K562 (cell line): ENCODE measurements around the gene ATP23. TPM values are rescaled to one million over a fixed set of nuclear protein-coding genes. Genes with fewer than 3 reads are reported as not detected.

Experiments used
- ATAC-seq: fragments of 200-7000 bp; cut with Tn5 transposase; 3 replicates; pipeline ENCODE4 v1.9.1; 2020; ENCODE audit warnings: moderate library complexity
- BruUV-seq: library from RNA; stranded (reverse); fragments of 400-500 nt; replicated peaks from 2 replicates; lab custom pipeline; 2021; lab: Mats Ljungman, UMichigan
- CTCF ChIA-PET: fragments of 300-600 bp; formaldehyde crosslinking; extraction: SDS; loops from one replicate; lab custom pipeline; 2021; ENCODE audit warnings: low intra/inter-chr PET ratio; lab: Yijun Ruan, JAX
- POLR2A ChIA-PET: fragments of 300-600, 350-650 bp; sonication (Branson Sonifier 250); formaldehyde crosslinking; extraction: SDS; loops from one replicate; lab custom pipeline; 2021; ENCODE audit warnings: antibody characterized with exemption, inconsistent platforms; lab: Yijun Ruan, JAX
- DNase-seq, 4 experiments: peaks; one replicate each; pipeline versions ENCODE4 v3.0.0 to v3.0.0-alpha.2; 2011 to 2018; ENCODE audit warnings: low spot score in 3 of 4, mixed read lengths in 3 of 4; ENCODE audit errors: extremely low read depth in 1 of 4
- FAIRE-seq: peaks from 2 replicates; lab custom pipeline; 2011; peaks lifted over from hg19 to GRCh38; lab: Jason Lieb, UNC
- H2AFZ ChIP-seq: 2 replicates; pipeline ENCODE4 v1.6.0; 2011; ENCODE audit warnings: low read depth, low read length, control low read depth, inconsistent platforms
- H3K27ac ChIP-seq: fragments of 200-600 bp; 3 replicates; pipeline ENCODE4 v1.8.0; 2011; ENCODE audit warnings: low read depth, mild to moderate bottlenecking, control low read depth, inconsistent platforms, low read length, moderate library complexity, mixed read lengths; ENCODE audit errors: extremely low read depth
- H3K27me3 ChIP-seq, 2 experiments: fragments of 300-600 bp in 1 of 2; 2 replicates in 1 of 2; 3 replicates in 1 of 2; pipeline versions ENCODE4 v1.6.0 to v1.8.0; 2011; ENCODE audit warnings: inconsistent platforms in 2 of 2, low read length in 2 of 2, mild to moderate bottlenecking in 1 of 2, mixed read lengths in 1 of 2, moderate library complexity in 1 of 2; ENCODE audit not compliant: control insufficient read depth in 2 of 2, insufficient read depth in 2 of 2
- H3K36me3 ChIP-seq: fragments of 300-600 bp; 3 replicates; pipeline ENCODE4 v1.8.0; 2011; ENCODE audit warnings: mild to moderate bottlenecking, low read length, inconsistent platforms; ENCODE audit not compliant: control insufficient read depth, insufficient read depth
- H3K4me1 ChIP-seq, 2 experiments: fragments of 200-600 bp in 1 of 2; replicated peaks in 1 of 2; 2 replicates in 1 of 2; 3 replicates in 1 of 2; pipeline versions ENCODE4 v1.5.1 to v1.8.0; 2011; ENCODE audit warnings: inconsistent platforms in 2 of 2, low read length in 2 of 2, mild to moderate bottlenecking in 1 of 2, mixed read lengths in 1 of 2, moderate library complexity in 1 of 2; ENCODE audit not compliant: control insufficient read depth in 2 of 2, insufficient read depth in 2 of 2
- H3K4me2 ChIP-seq: 2 replicates; pipeline ENCODE4 v1.6.1; 2011; ENCODE audit warnings: low read length, control low read depth, inconsistent platforms, mixed read lengths; ENCODE audit not compliant: insufficient read depth
- H3K4me3 ChIP-seq: fragments of 200-600 bp; sonication (generic), shearing (Covaris generic); 2 replicates; pipeline ENCODE4 v1.5.1; 2016; ENCODE audit warnings: control low read depth, inconsistent platforms
- H3K79me2 ChIP-seq: fragments of 200-600 bp; 3 replicates; pipeline ENCODE4 v1.8.0; 2011; ENCODE audit warnings: low read length, inconsistent platforms; ENCODE audit not compliant: control insufficient read depth, insufficient read depth
- H3K9ac ChIP-seq, 2 experiments: 2 replicates each; pipeline versions ENCODE4 v1.6.0 to v1.6.1; 2011; ENCODE audit warnings: low read depth in 2 of 2, low read length in 2 of 2, control low read depth in 1 of 2, inconsistent platforms in 1 of 2, mild to moderate bottlenecking in 1 of 2, mixed read lengths in 1 of 2; ENCODE audit not compliant: insufficient read depth in 1 of 2
- H3K9me1 ChIP-seq: one replicate; pipeline ENCODE4 v1.6.0; 2011; ENCODE audit warnings: inconsistent platforms, mild to moderate bottlenecking, low read length, moderate library complexity; ENCODE audit not compliant: control insufficient read depth, insufficient read depth
- H3K9me3 ChIP-seq: replicated peaks from 2 replicates; pipeline ENCODE4 v1.5.1; 2011; ENCODE audit warnings: low read depth, low read length, inconsistent platforms; ENCODE audit not compliant: control insufficient read depth, insufficient read depth
- H4K20me1 ChIP-seq: replicated peaks from 2 replicates; pipeline ENCODE4 v1.6.1; 2011; ENCODE audit warnings: low read length, inconsistent platforms, mixed read lengths; ENCODE audit not compliant: control insufficient read depth, insufficient read depth
- BDP1 ChIP-seq: IDR thresholded peaks from 3 replicates; pipeline ENCODE4 v1.6.1; 2011; ENCODE audit not compliant: insufficient read length, insufficient read depth
- ELK3 ChIP-seq: fragments of 450-650 bp; formaldehyde crosslinking; IDR thresholded peaks from 2 replicates; pipeline ENCODE4 v1.4.0; 2020; ENCODE audit warnings: mild to moderate bottlenecking
- HNRNPH1 ChIP-seq: fragments of 200-400 bp; formaldehyde crosslinking; optimal IDR thresholded peaks from 2 replicates; pipeline ENCODE3; 2017; ENCODE audit warnings: low read depth, mild to moderate bottlenecking, low read length, moderate library complexity
- L3MBTL2 ChIP-seq: fragments of 450-650 bp; IDR thresholded peaks from 2 replicates; pipeline ENCODE4 v1.6.1; 2016; ENCODE audit warnings: mild to moderate bottlenecking, moderate library complexity
- MAX ChIP-seq: sonication (generic); formaldehyde crosslinking; IDR thresholded peaks from 2 replicates; pipeline ENCODE4 v1.9.0; 2022; ENCODE audit warnings: mild to moderate bottlenecking, missing genetic modification reagents
- MCM3 ChIP-seq: fragments of 450-650 bp; IDR thresholded peaks from 2 replicates; pipeline ENCODE4 v1.6.1; 2016
- PKNOX1 ChIP-seq: fragments of 450-650 bp; IDR thresholded peaks from 2 replicates; pipeline ENCODE4 v1.6.1; 2016
- RBM34 ChIP-seq: fragments of 200-400 bp; formaldehyde crosslinking; IDR thresholded peaks from 2 replicates; pipeline ENCODE4 v1.6.1; 2018; ENCODE audit warnings: low read length, borderline replicate concordance; ENCODE audit not compliant: insufficient read depth
- RCOR1 ChIP-seq, 2 experiments: IDR thresholded peaks; 2 replicates each; pipeline ENCODE4 v1.6.1; 2012; ENCODE audit warnings: low read depth in 2 of 2, low read length in 2 of 2, borderline replicate concordance in 1 of 2, improper control_type of control experiment in 1 of 2
- SRSF7 ChIP-seq: fragments of 200-400 bp; formaldehyde crosslinking; optimal IDR thresholded peaks from 2 replicates; pipeline ENCODE3; 2017; ENCODE audit warnings: mild to moderate bottlenecking, low read depth, low read length
- ZBTB7A ChIP-seq: IDR thresholded peaks from 2 replicates; pipeline ENCODE4 v1.6.1; 2011; ENCODE audit warnings: low read depth, mild to moderate bottlenecking, low read length, moderate library complexity, borderline replicate concordance; ENCODE audit not compliant: control insufficient read depth
- ZNF274 ChIP-seq: IDR thresholded peaks from 2 replicates; pipeline ENCODE4 v1.6.1; 2011; ENCODE audit warnings: low read depth, mild to moderate bottlenecking, low read length, moderate library complexity, borderline replicate concordance
- WGBS: fragments of 100-300 bp; shearing (Covaris generic); methylation state at CpG from one replicate; pipeline ENCODE4 v1.1.6; 2016; ENCODE audit warnings: low coverage, mixed read lengths; ENCODE audit not compliant: insufficient coverage; ENCODE audit errors: missing lambda C conversion rate; 5-methylcytosine and 5-hydroxymethylcytosine counted together
- in situ Hi-C: fragments of 300-500 bp; cut with MboI; formaldehyde crosslinking; loops from 4 replicates; pipeline ENCODE4 v1.15.0; 2018; ENCODE audit warnings: inconsistent platforms, mixed read lengths
- intact Hi-C: fragments of 100-400 bp; cut with micrococcal nuclease; formaldehyde crosslinking; loops from 2 replicates; pipeline ENCODE4 v1.14.2; 2022
- polyA plus RNA-seq, 8 experiments: library from polyadenylated mRNA; depleted of rRNA in 4 of 8; stranded (reverse) in 5 of 8; unstranded in 3 of 8; fragments of >200 nt; fragmentation: Nextera tagmentation in 2 of 8; fragmentation: Illumina TruSeq in 1 of 8; extraction: Ambion mirVana in 2 of 8; extraction: Trizol in 1 of 8; gene quantifications; 2 replicates each; pipeline versions ENCODE4 v1.2.1 to v1.2.3, GENCODE V29; 2011 to 2014; ENCODE audit warnings: inconsistent platforms in 1 of 8, missing spikeins in 1 of 8
- total RNA-seq, 7 experiments: library from RNA; depleted of rRNA in 6 of 7; stranded (reverse); fragments of >200 nt in 6 of 7; fragmentation: Illumina TruSeq in 2 of 7; extraction: Trizol in 2 of 7; gene quantifications; 2 replicates each; pipeline versions ENCODE4 v1.2.1 to v1.2.3, GENCODE V29; 2011 to 2021; ENCODE audit warnings: low replicate concordance in 1 of 7

The ATP23 gene
- total and polyA plus RNA-seq, 9 of the 15 experiments (the other 6 are each of a cell fraction or from before 2014, with no cell fraction given): 8.3 to 53.7 (median 28.5) TPM

- ChIA-PET POLR2A (interaction anchor here (0.6 to 0.7 kb wide), 2 partner anchors 131 to 147 kb away, joined by 3 read pairs; no protein-coding TSS in a partner anchor), CTCF (no interaction called here)
- Histone ChIP-seq H3K4me3 (no peak overlapping the region), H3K27me3 (no peaks in the 10 kb centered on the region), H3K36me3 (peaks cover 72% of the 10 kb centered on the region), H2AFZ (no peak overlapping the region), H3K4me2 (no peak overlapping the region), H3K9ac (no peak overlapping the region), H3K9me1 (no peaks in the 10 kb centered on the region), H3K9me3 (no peaks in the 10 kb centered on the region), H4K20me1 (no peaks in the 10 kb centered on the region), H3K4me1 (no peaks in the 10 kb centered on the region), H3K79me2 (no peaks in the 10 kb centered on the region), H3K27ac (no peak overlapping the region)
- WGBS: 93% methylated on average over 1 of the region's 1 CpG
- no TSS peak for BruUV-seq
- in situ Hi-C loops (no loop called here), intact Hi-C loops (no loop called here)
- DNase-seq: no peak
- peak; percentile 57 for FAIRE-seq
- ATAC-seq: no peak
- TF ChIP-seq SRSF7 (no peak), HNRNPH1 (no peak), RBM34 (no peak), PKNOX1 (no peak), ELK3 (CRISPR knock-in tag) (no peak), MCM3 (no peak), MAX (CRISPR knock-in tag) (no peak), RCOR1 (IDR thresholded peaks at IDR 0.05; ENCODE audit: borderline replicate concordance in 1 of 2, low read depth in 2 of 2, low read length in 2 of 2) (no peak), ZBTB7A (no peak), ZNF274 (no peak), BDP1 (no peak), L3MBTL2 (no peak)
Observed at GRCh38 chr12:57954768-57955167, 13.4 kb downstream of the ATP23 start.
